Hepatocyte (in vitro differentiated cells): ENCODE data around the gene DGKZ.

Experiments
- CTCF ChIP-seq: fragments of 200-600 bp; sonication (generic); IDR thresholded peaks from 2 replicates; pipeline ENCODE4 v1.5.1; 2016; ENCODE audit warnings: antibody characterized with exemption, mild to moderate bottlenecking; ENCODE audit not compliant: poor library complexity
- EZH2 ChIP-seq: fragments of 200-600 bp; sonication (generic); IDR thresholded peaks from 2 replicates; pipeline ENCODE4 v1.6.1; 2016; ENCODE audit warnings: antibody characterized with exemption, mild to moderate bottlenecking, borderline replicate concordance
- EZH2phosphoT487 ChIP-seq: fragments of 200-600 bp; sonication (generic); IDR thresholded peaks from one replicate; pipeline ENCODE4 v1.6.1; 2018; ENCODE audit warnings: antibody characterized with exemption, mild to moderate bottlenecking, low read depth, moderate library complexity; ENCODE audit not compliant: unreplicated experiment, severe bottlenecking

DNA sequence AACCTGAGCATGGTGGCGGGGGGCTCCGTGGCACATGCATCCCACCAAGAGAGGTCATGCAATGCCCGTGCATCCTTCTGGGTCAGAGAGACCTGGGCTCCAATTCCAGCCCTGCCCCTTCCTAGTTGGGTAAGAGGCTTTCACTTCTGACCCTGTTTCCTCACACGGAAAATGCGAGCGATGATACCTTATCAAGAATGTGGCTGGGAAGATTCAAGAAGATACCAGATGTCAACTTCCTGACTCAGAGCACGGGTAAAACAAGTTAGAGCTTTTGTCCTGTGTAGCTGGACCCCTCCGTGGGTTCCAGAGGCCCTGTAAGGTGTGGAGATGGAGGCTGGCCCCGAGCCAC is 8.7 kb upstream of the DGKZ start:
- TF ChIP-seq CTCF: no peak
- TF ChIP-seq EZH2phosphoT487: no peak
- no peak for TF ChIP-seq EZH2
